ENCODE measurements around the gene TAB2. TPM values are rescaled to one million over a fixed set of nuclear protein-coding genes. Genes with fewer than 3 reads are reported as not detected.

The TAB2 gene
- total and polyA plus RNA-seq, 7 donors: 33.4 to 149 (median 100) TPM

DNA sequence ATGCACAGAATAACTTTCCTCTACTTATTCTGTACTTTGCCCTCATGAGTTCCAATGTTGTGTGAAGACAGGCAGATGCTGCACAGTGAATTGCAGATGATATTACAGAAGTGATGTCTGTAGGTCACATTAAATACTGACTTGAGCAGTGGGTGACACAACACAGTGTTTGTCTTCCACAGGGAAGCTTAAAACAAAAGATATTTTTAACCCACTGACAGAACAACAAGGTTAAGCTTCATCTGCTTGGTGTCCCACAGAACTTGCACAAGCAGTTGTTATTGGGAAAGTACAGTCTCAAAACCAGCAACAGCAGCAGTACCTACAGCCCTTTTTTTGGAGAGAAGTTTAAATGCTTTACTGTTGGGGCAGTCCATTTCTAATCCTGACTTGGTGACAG lies 93.0 kb downstream of the TAB2 start:
- TF ChIP-seq POLR2A (IDR thresholded peaks at IDR 0.05) (no peak), POLR2AphosphoS5 (IDR thresholded peaks at IDR 0.05) (no peak), EP300 (IDR thresholded peaks at IDR 0.05) (no peak)
- TF ChIP-seq, protein P1, sequence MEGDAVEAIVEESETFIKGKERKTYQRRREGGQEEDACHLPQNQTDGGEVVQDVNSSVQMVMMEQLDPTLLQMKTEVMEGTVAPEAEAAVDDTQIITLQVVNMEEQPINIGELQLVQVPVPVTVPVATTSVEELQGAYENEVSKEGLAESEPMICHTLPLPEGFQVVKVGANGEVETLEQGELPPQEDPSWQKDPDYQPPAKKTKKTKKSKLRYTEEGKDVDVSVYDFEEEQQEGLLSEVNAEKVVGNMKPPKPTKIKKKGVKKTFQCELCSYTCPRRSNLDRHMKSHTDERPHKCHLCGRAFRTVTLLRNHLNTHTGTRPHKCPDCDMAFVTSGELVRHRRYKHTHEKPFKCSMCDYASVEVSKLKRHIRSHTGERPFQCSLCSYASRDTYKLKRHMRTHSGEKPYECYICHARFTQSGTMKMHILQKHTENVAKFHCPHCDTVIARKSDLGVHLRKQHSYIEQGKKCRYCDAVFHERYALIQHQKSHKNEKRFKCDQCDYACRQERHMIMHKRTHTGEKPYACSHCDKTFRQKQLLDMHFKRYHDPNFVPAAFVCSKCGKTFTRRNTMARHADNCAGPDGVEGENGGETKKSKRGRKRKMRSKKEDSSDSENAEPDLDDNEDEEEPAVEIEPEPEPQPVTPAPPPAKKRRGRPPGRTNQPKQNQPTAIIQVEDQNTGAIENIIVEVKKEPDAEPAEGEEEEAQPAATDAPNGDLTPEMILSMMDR (IDR thresholded peaks at IDR 0.05): no peak
- no peak overlapping the region for H3K27ac ChIP-seq
- H3K4me1 ChIP-seq: no peaks in the 10 kb centered on the region
- peaks cover 0 to 36% (median 7%) of the 10 kb centered on the region in 4 donors for H3K36me3 ChIP-seq
- no peak for DNase-seq
- H3K4me3 ChIP-seq: no peak overlapping the region
- no peaks in the 10 kb centered on the region for H3K27me3 ChIP-seq
- no peaks in the 10 kb centered on the region for H3K9me3 ChIP-seq
- intact Hi-C loops (cut with DNase I): no loop called here

DNA sequence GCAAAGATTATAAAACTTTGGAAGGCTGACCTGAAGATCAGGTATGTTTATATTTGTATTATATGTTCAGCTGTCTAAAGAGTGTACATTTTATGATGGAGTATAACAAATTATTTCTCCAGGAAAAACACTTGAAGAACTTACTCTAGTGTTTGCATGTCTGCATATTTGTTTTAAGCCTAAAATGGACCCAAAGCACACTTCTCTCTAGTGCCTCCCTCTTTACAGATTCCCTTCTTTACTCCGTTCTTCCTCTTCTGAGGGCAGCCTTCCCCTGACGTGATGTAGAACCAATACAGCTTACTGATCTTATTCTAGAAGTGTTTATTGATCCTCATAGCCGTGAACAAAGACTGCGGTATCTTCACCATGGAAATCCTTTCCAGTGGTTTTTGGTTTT lies 96.5 kb downstream of the TAB2 start:
- H3K27me3 ChIP-seq: no peaks in the 10 kb centered on the region
- TF ChIP-seq POLR2A (IDR thresholded peaks at IDR 0.05): no peak
- no peak for TF ChIP-seq POLR2AphosphoS5 (IDR thresholded peaks at IDR 0.05)
- TF ChIP-seq, protein P1 (IDR thresholded peaks at IDR 0.05): no peak
- no peak for TF ChIP-seq EP300 (IDR thresholded peaks at IDR 0.05)
- 53 to 93% methylated on average over 4 of the region's 4 CpGs for WGBS, 2 donors
- no peak for DNase-seq
- no peaks in the 10 kb centered on the region for H3K9me3 ChIP-seq
- H3K27ac ChIP-seq: no peak overlapping the region
- no peaks in the 10 kb centered on the region for H3K4me1 ChIP-seq
- no peak overlapping the region for H3K4me3 ChIP-seq
- intact Hi-C loops (cut with DNase I): no loop called here
- H3K36me3 ChIP-seq: peaks cover 0 to 24% (median 6%) of the 10 kb centered on the region in 4 donors

DNA sequence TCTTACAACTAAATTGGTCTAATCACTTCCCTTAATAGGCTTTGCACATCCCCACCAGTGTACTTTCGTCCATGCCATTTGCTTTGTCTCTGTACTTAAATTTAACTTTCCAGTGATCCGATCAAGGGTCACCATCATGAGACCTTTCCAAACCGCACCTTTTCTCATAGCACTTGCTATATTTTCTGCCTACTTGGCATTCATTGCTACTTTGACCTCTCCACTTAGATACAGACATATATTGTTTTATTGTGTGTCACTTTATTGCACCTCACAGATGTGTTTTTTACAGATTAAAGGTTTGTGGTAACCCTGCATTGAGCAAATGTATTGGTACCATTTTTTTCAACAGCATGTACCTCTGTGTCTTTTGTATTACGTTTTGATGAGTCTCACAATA lies 97.3 kb downstream of the TAB2 start:
- WGBS, 2 donors: 25 to 67% methylated on average over 4 of the region's 4 CpGs

DNA sequence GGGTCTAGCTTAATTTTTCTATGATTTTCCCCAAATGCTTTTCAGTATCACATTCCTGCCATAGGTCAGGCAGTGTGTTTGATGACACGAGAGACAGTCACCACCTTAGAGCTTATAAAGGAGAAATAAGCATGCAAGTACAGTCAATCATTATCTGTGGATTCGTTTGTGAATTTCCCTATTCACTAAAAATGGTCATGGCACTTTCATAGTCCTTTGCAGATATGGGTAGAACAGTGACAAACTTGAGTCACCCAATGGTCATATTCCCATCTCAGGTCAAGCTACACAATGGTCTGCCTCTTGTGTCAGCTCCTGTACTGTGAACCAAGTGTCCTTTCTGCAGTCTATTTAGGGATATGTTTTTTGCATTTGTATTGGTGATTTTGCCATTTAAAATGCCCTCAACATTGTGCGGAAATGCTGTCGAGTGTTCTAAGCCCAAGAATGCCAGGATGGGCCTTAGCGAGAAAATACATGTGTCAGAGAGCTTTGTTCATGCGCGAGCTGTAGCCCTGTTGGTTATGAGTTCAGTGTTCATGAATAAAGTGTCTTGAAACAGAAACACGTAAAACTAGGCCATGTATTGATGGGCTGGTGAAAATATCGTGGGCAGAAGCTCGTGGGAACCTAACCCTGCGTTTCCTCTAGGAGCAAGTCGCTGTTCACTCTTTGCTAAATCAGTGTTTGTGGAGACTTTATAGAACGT lies 102.3 kb downstream of the TAB2 start:
- no peaks in the 10 kb centered on the region for H3K9me3 ChIP-seq
- peaks cover 0 to 15% (median 9%) of the 10 kb centered on the region in 4 donors for H3K4me1 ChIP-seq
- no peak for DNase-seq
- H3K27ac ChIP-seq: no peak overlapping the region
- no peaks in the 10 kb centered on the region for H3K27me3 ChIP-seq
- no peak overlapping the region for H3K4me3 ChIP-seq
- intact Hi-C loops (cut with DNase I): loop anchor here (5.0 to 10.0 kb wide), 2 partner anchors 103 to 215 kb away; partner anchors contain the start of gene TAB2
- no peak for TF ChIP-seq EP300 (IDR thresholded peaks at IDR 0.05)
- no peak for TF ChIP-seq POLR2A (IDR thresholded peaks at IDR 0.05)
- TF ChIP-seq, protein P1 (IDR thresholded peaks at IDR 0.05): no peak
- TF ChIP-seq POLR2AphosphoS5 (IDR thresholded peaks at IDR 0.05): no peak
- 88 to 90% methylated on average over 13 of the region's 13 CpGs for WGBS, 2 donors
- no peaks in the 10 kb centered on the region for H3K36me3 ChIP-seq

More for the DNA sequence above, 97.3 kb downstream of the TAB2 start:
- DNase-seq: no peak
- peak in 1 of 4 donors; percentile 3 for TF ChIP-seq POLR2AphosphoS5 (IDR thresholded peaks at IDR 0.05)
- TF ChIP-seq, protein P1 (IDR thresholded peaks at IDR 0.05): no peak
- TF ChIP-seq POLR2A (IDR thresholded peaks at IDR 0.05): no peak
- TF ChIP-seq EP300 (IDR thresholded peaks at IDR 0.05): no peak
- Histone ChIP-seq H3K9me3 (no peaks in the 10 kb centered on the region), H3K27ac (no peak overlapping the region), H3K4me3 (no peak overlapping the region), H3K36me3 (peaks cover 0 to 16% (median 5%) of the 10 kb centered on the region in 4 donors), H3K4me1 (no peaks in the 10 kb centered on the region), H3K27me3 (no peaks in the 10 kb centered on the region)
- intact Hi-C loops (cut with DNase I): no loop called here
